Muscle layer of duodenum (tissue), 2 donors: ENCODE results near the gene SETD4.

Experiments used
- H3K27ac ChIP-seq: one replicate; pipeline ENCODE4 v1.7.0; 2013; ENCODE audit warnings: mild to moderate bottlenecking, low read length
- H3K27me3 ChIP-seq: one replicate; pipeline ENCODE4 v1.7.0; 2013; ENCODE audit warnings: low read depth, mild to moderate bottlenecking, control low read depth, low read length
- H3K36me3 ChIP-seq, 2 donors: one replicate each; pipeline ENCODE4 v1.7.0; 2013; ENCODE audit warnings: low read length in 2 of 2, control low read depth in 1 of 2, mild to moderate bottlenecking in 1 of 2; ENCODE audit not compliant: insufficient read depth in 2 of 2, control insufficient read depth in 1 of 2
- H3K4me1 ChIP-seq, 2 donors: one replicate each; pipeline ENCODE4 v1.7.0; 2013; ENCODE audit warnings: low read length in 2 of 2, mild to moderate bottlenecking in 2 of 2, control low read depth in 1 of 2, moderate library complexity in 1 of 2; ENCODE audit not compliant: insufficient read depth in 2 of 2, control insufficient read depth in 1 of 2
- H3K4me3 ChIP-seq, 2 donors: one replicate each; pipeline ENCODE4 v1.7.0; 2013; ENCODE audit warnings: low read length in 2 of 2, low read depth in 1 of 2, mild to moderate bottlenecking in 1 of 2
- H3K9me3 ChIP-seq, 2 donors: one replicate each; pipeline ENCODE4 v1.7.0; 2013; ENCODE audit warnings: low read length in 2 of 2, control low read depth in 1 of 2, mild to moderate bottlenecking in 1 of 2; ENCODE audit not compliant: control insufficient read depth in 1 of 2
- donor health status: healthy.

The SETD4 gene

GRCh38 chr21:36096398-36097290, 36.3 kb upstream of the SETD4 start:
- Histone ChIP-seq H3K27ac (no peak overlapping the region), H3K9me3 (peaks cover 0 to 3% of the 10 kb centered on the region in 2 donors), H3K36me3 (peaks cover 0 to 4% of the 10 kb centered on the region in 2 donors), H3K27me3 (no peaks in the 10 kb centered on the region), H3K4me1 (no peaks in the 10 kb centered on the region), H3K4me3 (no peak overlapping the region)

DNA sequence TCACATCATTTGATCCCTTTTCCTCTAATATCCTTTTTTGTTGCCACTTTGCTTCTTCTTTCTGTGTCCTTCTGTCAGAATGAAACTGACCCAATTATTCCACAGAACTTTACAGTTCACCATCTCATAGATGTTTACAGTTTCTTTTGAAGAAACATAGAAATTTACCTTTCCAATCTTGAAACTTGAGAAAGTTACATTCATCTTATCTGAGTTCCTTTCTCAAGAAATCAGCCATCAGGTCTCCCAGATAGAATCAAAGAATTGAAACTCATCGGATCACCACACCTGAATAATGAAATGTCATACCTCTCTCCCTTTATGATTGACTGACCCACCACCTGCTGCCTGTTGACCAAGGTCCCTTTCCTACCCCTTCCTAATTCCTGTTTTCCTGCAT, 33.2 kb upstream of the SETD4 start:
- Histone ChIP-seq H3K9me3 (peaks cover 0 to 3% of the 10 kb centered on the region in 2 donors), H3K36me3 (peaks cover 0 to 4% of the 10 kb centered on the region in 2 donors), H3K27me3 (no peaks in the 10 kb centered on the region), H3K27ac (no peak overlapping the region), H3K4me1 (no peaks in the 10 kb centered on the region), H3K4me3 (no peak overlapping the region)

- Histone ChIP-seq H3K4me1 (no peaks in the 10 kb centered on the region), H3K4me3 (no peak overlapping the region), H3K27me3 (no peaks in the 10 kb centered on the region), H3K36me3 (peaks cover 0 to 4% of the 10 kb centered on the region in 2 donors), H3K27ac (no peak overlapping the region), H3K9me3 (peaks cover 0 to 3% of the 10 kb centered on the region in 2 donors)
Measured at GRCh38 chr21:36092681-36093080, 32.4 kb upstream of the SETD4 start.

- Histone ChIP-seq H3K27ac (no peak overlapping the region), H3K36me3 (peaks cover 0 to 4% of the 10 kb centered on the region in 2 donors), H3K9me3 (peaks cover 0 to 3% of the 10 kb centered on the region in 2 donors), H3K27me3 (no peaks in the 10 kb centered on the region), H3K4me3 (no peak overlapping the region), H3K4me1 (no peaks in the 10 kb centered on the region)
Measured at GRCh38 chr21:36089946-36090345, 29.6 kb upstream of the SETD4 start.

- H3K4me3 ChIP-seq, result no peak overlapping the region
Measured at GRCh38 chr21:36087362-36088138, 27.2 kb upstream of the SETD4 start.

DNA sequence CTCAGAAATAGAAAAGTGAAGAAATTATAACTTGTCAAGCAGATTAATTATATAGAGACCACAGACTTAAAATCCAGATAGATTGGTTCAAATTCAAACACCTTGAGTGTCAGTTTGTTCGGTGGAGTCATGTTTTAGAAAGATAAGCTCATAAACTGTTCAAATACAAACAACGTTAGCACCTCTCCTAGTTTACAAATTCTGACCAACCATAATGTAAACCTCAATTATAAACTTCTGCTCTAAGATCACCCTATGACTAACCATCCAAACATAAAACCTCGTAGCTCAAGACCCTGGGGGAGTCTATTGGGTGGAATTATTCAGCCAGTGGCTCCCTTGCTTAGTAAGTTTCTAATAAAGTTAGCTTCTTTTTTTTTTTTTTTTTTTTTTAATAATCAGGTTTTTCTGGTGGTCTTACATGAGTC, 21.9 kb upstream of the SETD4 start:
- no peaks in the 10 kb centered on the region for H3K36me3 ChIP-seq
- H3K4me1 ChIP-seq, result no peaks in the 10 kb centered on the region
- H3K27ac ChIP-seq, result no peak overlapping the region
- H3K9me3 ChIP-seq, result no peaks in the 10 kb centered on the region
- no peaks in the 10 kb centered on the region for H3K27me3 ChIP-seq
- no peak overlapping the region for H3K4me3 ChIP-seq

More at GRCh38 chr21:36087362-36088138, 27.2 kb upstream of the SETD4 start:
- Histone ChIP-seq H3K36me3 (no peaks in the 10 kb centered on the region), H3K27ac (no peak overlapping the region), H3K27me3 (no peaks in the 10 kb centered on the region), H3K9me3 (no peaks in the 10 kb centered on the region), H3K4me1 (no peaks in the 10 kb centered on the region)

GRCh38 chr21:36080386-36080785, 20.1 kb upstream of the SETD4 start:
- Histone ChIP-seq H3K4me3 (no peak overlapping the region), H3K27me3 (no peaks in the 10 kb centered on the region), H3K9me3 (no peaks in the 10 kb centered on the region), H3K27ac (no peak overlapping the region), H3K4me1 (no peaks in the 10 kb centered on the region), H3K36me3 (no peaks in the 10 kb centered on the region)

DNA sequence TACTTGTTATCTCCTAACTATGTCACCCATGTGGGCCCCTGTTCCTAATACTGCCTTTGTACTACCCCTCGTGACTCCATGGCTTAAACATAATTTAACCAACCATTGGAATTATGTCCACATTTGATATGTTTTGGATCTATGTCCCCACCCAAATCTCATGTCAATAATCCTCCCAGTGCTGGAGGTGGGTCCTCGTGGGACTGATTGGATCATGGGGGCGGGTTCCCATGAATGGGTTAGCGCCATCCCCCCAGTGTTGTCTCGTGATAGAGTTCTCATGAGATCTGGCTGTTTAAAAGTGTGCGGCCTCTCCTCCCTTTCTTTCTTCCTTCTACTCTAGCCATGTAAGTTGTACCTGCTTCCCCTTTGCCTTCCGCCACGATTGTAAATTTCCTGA, 19.3 kb upstream of the SETD4 start:
- H3K4me1 ChIP-seq, result peaks cover 0 to 3% of the 10 kb centered on the region in 2 donors
- no peaks in the 10 kb centered on the region for H3K36me3 ChIP-seq
- no peaks in the 10 kb centered on the region for H3K9me3 ChIP-seq
- H3K27me3 ChIP-seq, result no peaks in the 10 kb centered on the region
- no peak overlapping the region for H3K4me3 ChIP-seq
- H3K27ac ChIP-seq, result no peak overlapping the region

DNA sequence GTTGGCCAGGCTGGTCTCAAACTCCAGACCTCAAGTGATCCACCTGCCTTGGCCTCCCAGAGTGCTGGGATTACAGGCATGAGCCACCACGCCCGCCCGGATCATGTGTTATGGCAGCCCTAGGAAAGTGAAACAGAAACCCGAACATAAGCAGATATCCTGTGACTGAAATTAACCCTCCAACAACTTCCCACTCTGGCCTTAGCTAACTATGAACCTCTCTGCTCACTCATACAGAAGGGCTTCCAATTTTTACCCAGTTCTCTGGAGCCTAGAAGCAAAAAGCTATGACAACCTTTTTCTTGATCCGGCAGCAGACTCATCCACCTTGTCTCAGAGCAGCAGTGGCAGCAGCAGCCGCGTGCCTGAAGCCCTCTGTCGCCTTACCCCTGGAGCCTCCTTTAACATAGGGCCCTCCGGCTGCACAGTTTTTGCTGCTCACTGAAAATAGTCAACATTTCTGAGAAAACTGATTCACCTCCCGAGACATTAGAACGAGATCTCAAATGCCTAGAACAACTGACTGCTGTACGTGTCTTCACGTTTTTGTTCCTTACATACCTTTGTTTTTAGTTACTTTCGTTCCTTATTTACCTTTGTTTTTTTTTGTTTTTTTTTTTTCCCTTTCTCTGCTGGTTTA, 18.8 kb upstream of the SETD4 start:
- Histone ChIP-seq H3K9me3 (no peaks in the 10 kb centered on the region), H3K4me3 (no peak overlapping the region), H3K4me1 (peaks cover 0 to 3% of the 10 kb centered on the region in 2 donors), H3K27ac (peak overlapping the region; percentile 48), H3K27me3 (no peaks in the 10 kb centered on the region), H3K36me3 (no peaks in the 10 kb centered on the region)

- no peaks in the 10 kb centered on the region for H3K27me3 ChIP-seq
- H3K4me1 ChIP-seq, result peaks cover 2 to 3% of the 10 kb centered on the region in 2 donors
- H3K36me3 ChIP-seq, result peaks cover 0 to 2% of the 10 kb centered on the region in 2 donors
- H3K9me3 ChIP-seq, result no peaks in the 10 kb centered on the region
- no peak overlapping the region for H3K27ac ChIP-seq
- no peak overlapping the region for H3K4me3 ChIP-seq
Measured at GRCh38 chr21:36077758-36078157, 17.4 kb upstream of the SETD4 start.
